HG02798 (cell line): ENCODE results near the gene NPIPB8.
"Not testable (repeated sequence)": the region's sequence is repeated elsewhere in the genome, so short reads cannot be mapped to it uniquely, and the experiment has no call there.

Experiments
- ATAC-seq: cut with Tn5 transposase; IDR thresholded peaks from one replicate; pipeline ENCODE4 v1.9.1; 2021; ENCODE audit warnings: mild to moderate bottlenecking; ENCODE audit not compliant: unreplicated experiment, poor library complexity

Gene NPIPB8

GRCh38 chr16:28637765-28638164 lies at the start of gene NPIPB8:
TSS of gene NPIPB8 (plus strand) at chr16:28638065. CDS start at chr16:28638361, 296 bp downstream.
- ATAC-seq: not testable (repeated sequence)

GRCh38 chr16:28589069-28589468 lies 48.8 kb upstream of the NPIPB8 start:
- no peak for ATAC-seq

GRCh38 chr16:28589930-28590329 lies 47.9 kb upstream of the NPIPB8 start:
- ATAC-seq: no peak

- ATAC-seq: no peak
Measured at GRCh38 chr16:28590384-28591340, 47.2 kb upstream of the NPIPB8 start.

- ATAC-seq: no peak
Measured at GRCh38 chr16:28591355-28591754, 46.5 kb upstream of the NPIPB8 start.

- ATAC-seq: no peak
Measured at GRCh38 chr16:28592511-28592910, 45.4 kb upstream of the NPIPB8 start.

- ATAC-seq: no peak
Measured at GRCh38 chr16:28592979-28593553, 44.8 kb upstream of the NPIPB8 start.

GRCh38 chr16:28595451-28595850 lies 42.4 kb upstream of the NPIPB8 start:
- ATAC-seq: not testable (repeated sequence)

GRCh38 chr16:28596115-28596630 lies 41.7 kb upstream of the NPIPB8 start:
- no peak for ATAC-seq

- ATAC-seq: no peak
Measured at GRCh38 chr16:28596840-28597691, 40.8 kb upstream of the NPIPB8 start, which contains the start of gene SULT1A2. TSS of gene SULT1A2 (minus strand) at chr16:28597050. CDS start at chr16:28595930, 1,120 bp downstream.

- no peak for ATAC-seq
Measured at GRCh38 chr16:28597692-28598261, 40.1 kb upstream of the NPIPB8 start.

GRCh38 chr16:28599377-28600285 lies 38.2 kb upstream of the NPIPB8 start:
- not testable (repeated sequence) for ATAC-seq

GRCh38 chr16:28600965-28601364 lies 36.9 kb upstream of the NPIPB8 start:
- ATAC-seq: not testable (repeated sequence)

- ATAC-seq: not testable (repeated sequence)
Measured at GRCh38 chr16:28601589-28601988, 36.3 kb upstream of the NPIPB8 start.

- ATAC-seq: not testable (repeated sequence)
Measured at GRCh38 chr16:28602062-28602461, 35.8 kb upstream of the NPIPB8 start.

- ATAC-seq: no peak
Measured at GRCh38 chr16:28602529-28602928, 35.3 kb upstream of the NPIPB8 start.

- no peak for ATAC-seq
Measured at GRCh38 chr16:28603381-28604185, 34.3 kb upstream of the NPIPB8 start.

GRCh38 chr16:28604186-28604565 lies 33.7 kb upstream of the NPIPB8 start:
- no peak for ATAC-seq
